ENCODE data around the gene ZNF444. TPM values are rescaled to one million over a fixed set of nuclear protein-coding genes. Genes with fewer than 3 reads are reported as not detected.

ZNF444 gene
- total RNA-seq = 10 to 100 TPM; 50.2 to 58.8 TPM
- 36.7 TPM for polyA plus RNA-seq (2013, experiment 1 of 2)
- 31.4 TPM for polyA plus RNA-seq (2013, experiment 2 of 2)
- long read RNA-seq, experiment 1, transcript ZNF444-201 (5 exons, 2,042 nt) = major isoform, 6 of 25 reads
- long read RNA-seq, experiment 1, partial matches to known transcripts = 9 of 25 reads
- long read RNA-seq, experiment 1, other reads (novel, unspliced or antisense) = 6 of 25 reads
- long read RNA-seq, experiment 2, transcript ZNF444-201 (5 exons, 2,042 nt) = major isoform, 45 of 104 reads
- long read RNA-seq, experiment 2, transcript ZNF444-211 (5 exons, 1,906 nt) = minor isoform, 29 of 104 reads
- long read RNA-seq, experiment 2, partial matches to known transcripts = 21 of 104 reads
- long read RNA-seq, experiment 2, other reads (novel, unspliced or antisense) = 9 of 104 reads
- long read RNA-seq, experiment 3, full-length matches to known transcripts = 71 of 98 reads
- long read RNA-seq, experiment 3, partial matches to known transcripts = 14 of 98 reads
- long read RNA-seq, experiment 3, other reads (novel, unspliced or antisense) = 13 of 98 reads
- long read RNA-seq, experiment 4 = 0 reads

- Histone ChIP-seq H3K4me1 (ENCODE audit: control insufficient read depth, insufficient read depth, low read length) (no peaks in the 10 kb centered on the region), H3K27me3 (ENCODE audit: control insufficient read depth, insufficient read depth, low read length, poor library complexity, severe bottlenecking) (no peaks in the 10 kb centered on the region), H3K27ac (ENCODE audit: low read depth, low read length) (peak within 1 kb of the TSS; percentile 76), H3K36me3 (ENCODE audit: control insufficient read depth, insufficient read depth, low read length) (no peaks in the 10 kb centered on the region), H3K9ac (ENCODE audit: extremely low read depth, low read length, poor library complexity, severe bottlenecking) (peak within 1 kb of the TSS; percentile 76), H3K4me3 (ENCODE audit: low read length) (peak within 1 kb of the TSS; percentile 89), H3K9me3 (ENCODE audit: control insufficient read depth, low read length) (no peaks in the 10 kb centered on the region)
- no peak for TF ChIP-seq CTCF (conservative IDR thresholded peaks at IDR 0.05)
- peak; percentile 100 for DNase-seq
- WGBS, 2 experiments (ENCODE audit: insufficient coverage in 1 of 2, insufficient read length in 1 of 2) = 0% methylated on average over 20 to 56 of the region's 56 CpGs
- Mint-ChIP-seq H3K4me1 (peaks cover 25% of the 10 kb centered on the region), H3K36me3 (ENCODE audit: low read depth) (no peaks in the 10 kb centered on the region), H3K9me3 (no peaks in the 10 kb centered on the region), H3K4me3 (peak within 1 kb of the TSS; percentile 73), H3K27me3 (ENCODE audit: insufficient read depth) (no peaks in the 10 kb centered on the region), H3K27ac (peak within 1 kb of the TSS; percentile 97)
These were observed at the start of gene ZNF444 for GRCh38 chr19:56140583-56141416. ZNF444 (plus strand) TSS chr19:56141287; CDS start chr19:56146912, 5,625 bp downstream.

GRCh38 chr19:56091751-56092546 lies 49.1 kb upstream of the ZNF444 start:
- Histone ChIP-seq H3K27ac (ENCODE audit: low read depth, low read length) (no peak overlapping the region), H3K9me3 (ENCODE audit: control insufficient read depth, low read length) (peaks cover 15% of the 10 kb centered on the region)
- 91 to 96% methylated on average over 13 to 38 of the region's 38 CpGs for WGBS, 2 experiments (ENCODE audit: insufficient coverage in 1 of 2, insufficient read length in 1 of 2)

More at GRCh38 chr19:56091751-56092546, 49.1 kb upstream of the ZNF444 start:
- peak; percentile 43 for DNase-seq
- Mint-ChIP-seq H3K36me3 (ENCODE audit: low read depth) (peaks cover 56% of the 10 kb centered on the region), H3K4me3 (no peak overlapping the region), H3K9me3 (peaks cover 18% of the 10 kb centered on the region), H3K27ac (no peak overlapping the region), H3K4me1 (no peaks in the 10 kb centered on the region), H3K27me3 (ENCODE audit: insufficient read depth) (no peaks in the 10 kb centered on the region)
- no peaks in the 10 kb centered on the region for H3K27me3 ChIP-seq (ENCODE audit: control insufficient read depth, insufficient read depth, low read length, poor library complexity, severe bottlenecking)
- no peaks in the 10 kb centered on the region for H3K4me1 ChIP-seq (ENCODE audit: control insufficient read depth, insufficient read depth, low read length)
- no peak overlapping the region for H3K4me3 ChIP-seq (ENCODE audit: low read length)
- peaks cover 40% of the 10 kb centered on the region for H3K36me3 ChIP-seq (ENCODE audit: control insufficient read depth, insufficient read depth, low read length)
- TF ChIP-seq CTCF (conservative IDR thresholded peaks at IDR 0.05) = no peak
- no peak overlapping the region for H3K9ac ChIP-seq (ENCODE audit: extremely low read depth, low read length, poor library complexity, severe bottlenecking)
